SU-DHL-6 (cell line): ENCODE results near the gene DLX5.

Experiments
- EZH2phosphoT487 ChIP-seq: fragments of 200-600 bp; sonication (generic), shearing (Covaris generic); conservative IDR thresholded peaks from 2 replicates; pipeline ENCODE4 v1.6.1; 2018; ENCODE audit warnings: mild to moderate bottlenecking, antibody characterized with exemption, low read length, moderate library complexity, mixed read lengths
- TF ChIP-seq, protein P1 (sequence below): fragments of 200-600 bp; sonication (generic); IDR thresholded peaks from one replicate; pipeline ENCODE4 v1.5.1; 2017; ENCODE audit warnings: antibody characterized with exemption, mild to moderate bottlenecking, low read length, moderate library complexity; ENCODE audit not compliant: insufficient read depth, poor library complexity, severe bottlenecking

DNA sequence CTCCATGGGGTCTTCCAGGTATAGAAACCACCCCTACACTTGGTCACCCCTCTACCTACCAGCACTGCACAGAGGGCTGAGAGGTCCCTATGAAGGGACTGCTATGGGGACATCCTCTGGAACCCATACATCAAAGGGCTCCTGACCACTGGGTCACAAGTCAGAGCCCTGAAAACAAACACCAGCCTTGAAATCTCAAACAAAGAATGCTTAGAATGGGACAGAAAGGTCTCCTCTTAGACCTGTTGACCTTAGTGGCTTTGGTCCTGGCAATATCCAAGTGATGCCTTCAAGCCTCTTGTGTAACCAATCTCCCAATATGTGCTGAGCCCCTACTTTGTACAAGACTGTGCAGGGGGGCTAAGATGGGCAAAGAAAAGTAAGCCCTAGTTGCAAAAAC is 53.9 kb downstream of the DLX5 start:
- TF ChIP-seq, protein P1, sequence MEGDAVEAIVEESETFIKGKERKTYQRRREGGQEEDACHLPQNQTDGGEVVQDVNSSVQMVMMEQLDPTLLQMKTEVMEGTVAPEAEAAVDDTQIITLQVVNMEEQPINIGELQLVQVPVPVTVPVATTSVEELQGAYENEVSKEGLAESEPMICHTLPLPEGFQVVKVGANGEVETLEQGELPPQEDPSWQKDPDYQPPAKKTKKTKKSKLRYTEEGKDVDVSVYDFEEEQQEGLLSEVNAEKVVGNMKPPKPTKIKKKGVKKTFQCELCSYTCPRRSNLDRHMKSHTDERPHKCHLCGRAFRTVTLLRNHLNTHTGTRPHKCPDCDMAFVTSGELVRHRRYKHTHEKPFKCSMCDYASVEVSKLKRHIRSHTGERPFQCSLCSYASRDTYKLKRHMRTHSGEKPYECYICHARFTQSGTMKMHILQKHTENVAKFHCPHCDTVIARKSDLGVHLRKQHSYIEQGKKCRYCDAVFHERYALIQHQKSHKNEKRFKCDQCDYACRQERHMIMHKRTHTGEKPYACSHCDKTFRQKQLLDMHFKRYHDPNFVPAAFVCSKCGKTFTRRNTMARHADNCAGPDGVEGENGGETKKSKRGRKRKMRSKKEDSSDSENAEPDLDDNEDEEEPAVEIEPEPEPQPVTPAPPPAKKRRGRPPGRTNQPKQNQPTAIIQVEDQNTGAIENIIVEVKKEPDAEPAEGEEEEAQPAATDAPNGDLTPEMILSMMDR, result no peak
- TF ChIP-seq EZH2phosphoT487, result no peak
